Breast epithelium (tissue), 4 donors: Measurements from ENCODE around the gene FHAD1. TPM values are rescaled to one million over a fixed set of nuclear protein-coding genes. Genes with fewer than 3 reads are reported as not detected.

Experiments
- DNase-seq, 2 donors: peaks; one replicate each; pipeline ENCODE4 v3.0.0-alpha.2; 2019; ENCODE audit warnings: low spot score in 2 of 2
- H3K27ac ChIP-seq, 2 donors: fragments of 200-600 bp; sonication (generic) in 1 of 2; one replicate each; pipeline ENCODE4 v1.5.1; 2016 to 2019; ENCODE audit warnings: mild to moderate bottlenecking in 1 of 2
- H3K27me3 ChIP-seq, 2 donors: fragments of 200-600 bp; sonication (generic) in 1 of 2; one replicate each; pipeline versions ENCODE4 v1.5.1 to v1.6.0; 2017 to 2019; ENCODE audit warnings: control low read depth in 1 of 2, mild to moderate bottlenecking in 1 of 2
- H3K36me3 ChIP-seq: fragments of 200-600 bp; one replicate; pipeline ENCODE4 v1.5.1; 2019
- H3K4me1 ChIP-seq, 2 donors: fragments of 200-600 bp; sonication (generic); one replicate each; pipeline ENCODE4 v1.5.1; 2016 to 2019; ENCODE audit warnings: control low read depth in 1 of 2
- H3K4me3 ChIP-seq, 3 donors: fragments of 200-600 bp; sonication (generic); 1 replicate in 2 of 3; 2 replicates in 1 of 3; pipeline ENCODE4 v1.5.1; 2016 to 2019; ENCODE audit warnings: mild to moderate bottlenecking in 3 of 3, moderate library complexity in 2 of 3
- H3K9me3 ChIP-seq, 2 donors: fragments of 200-600 bp; sonication (generic) in 1 of 2; one replicate each; pipeline ENCODE4 v1.5.1; 2016 to 2019; ENCODE audit warnings: control low read depth in 1 of 2
- CTCF ChIP-seq, 3 donors: fragments of 450-650 bp; IDR thresholded peaks; one replicate each; pipeline ENCODE4 v1.5.1; 2016 to 2017; ENCODE audit warnings: antibody characterized with exemption in 3 of 3, mild to moderate bottlenecking in 3 of 3, moderate library complexity in 3 of 3
- POLR2A ChIP-seq: fragments of 450-650 bp; IDR thresholded peaks from one replicate; pipeline ENCODE4 v1.6.1; 2016; ENCODE audit warnings: antibody characterized with exemption, mild to moderate bottlenecking, moderate library complexity
- POLR2AphosphoS5 ChIP-seq, 3 donors: sonication (generic); formaldehyde crosslinking; IDR thresholded peaks; one replicate each; pipeline ENCODE4 v1.6.1; 2017; ENCODE audit warnings: antibody characterized with exemption in 3 of 3
- intact Hi-C: fragments of 100-400 bp; cut with DNase I; formaldehyde crosslinking; loops from one replicate; pipeline ENCODE4 v1.15.1; 2023; ENCODE audit warnings: low total_unique reads
- total RNA-seq, 3 donors: library from RNA; depleted of rRNA; stranded (reverse); fragments of >200 nt; gene quantifications; one replicate each; pipeline ENCODE4 v1.1.0, GENCODE V29; 2016

The FHAD1 gene
- total RNA-seq, 3 donors from 2014 or later: 1.0 to 2.3 TPM; not detected in 1

DNA sequence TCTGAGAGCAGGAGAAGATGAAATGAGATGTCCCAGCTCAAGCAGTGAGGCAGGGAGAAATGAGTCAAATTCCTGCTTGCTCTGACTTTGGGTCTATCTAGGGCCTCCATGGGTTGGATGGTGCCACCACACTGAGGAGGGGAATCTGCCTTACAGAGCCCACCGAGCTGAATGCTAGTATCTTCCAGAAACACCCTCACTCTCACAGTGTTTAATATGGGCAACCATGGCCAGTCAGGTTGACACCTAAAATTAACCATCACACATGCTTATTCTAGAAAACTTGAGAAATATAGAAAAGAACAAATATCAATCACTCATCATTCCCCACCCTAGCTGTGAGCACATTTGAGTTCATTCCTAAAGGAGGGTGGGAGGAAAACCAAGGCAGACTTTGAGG is 29.4 kb upstream of the FHAD1 start:
- Histone ChIP-seq H3K4me3 (no peak overlapping the region), H3K4me1 (no peaks in the 10 kb centered on the region), H3K36me3 (no peaks in the 10 kb centered on the region), H3K27me3 (no peaks in the 10 kb centered on the region), H3K9me3 (no peaks in the 10 kb centered on the region), H3K27ac (no peak overlapping the region)
- no peak for DNase-seq
- intact Hi-C loops: no loop called here
- TF ChIP-seq POLR2AphosphoS5 (IDR thresholded peaks at IDR 0.05) (no peak), CTCF (IDR thresholded peaks at IDR 0.05) (no peak), POLR2A (no peak)

GRCh38 chr1:15218287-15219279 is 28.4 kb upstream of the FHAD1 start:
- H3K27ac ChIP-seq: no peak overlapping the region
- H3K4me3 ChIP-seq: no peak overlapping the region
- no peaks in the 10 kb centered on the region for H3K27me3 ChIP-seq
- no peaks in the 10 kb centered on the region for H3K36me3 ChIP-seq
- intact Hi-C loops: no loop called here
- H3K4me1 ChIP-seq: no peaks in the 10 kb centered on the region
- no peaks in the 10 kb centered on the region for H3K9me3 ChIP-seq
- DNase-seq: no peak
- TF ChIP-seq CTCF (IDR thresholded peaks at IDR 0.05): no peak
- no peak for TF ChIP-seq POLR2A

GRCh38 chr1:15219280-15220023 is 27.6 kb upstream of the FHAD1 start:
- Histone ChIP-seq H3K27me3 (no peaks in the 10 kb centered on the region), H3K27ac (no peak overlapping the region), H3K4me1 (no peaks in the 10 kb centered on the region), H3K4me3 (no peak overlapping the region), H3K9me3 (no peaks in the 10 kb centered on the region), H3K36me3 (no peaks in the 10 kb centered on the region)
- no peak for DNase-seq
- intact Hi-C loops: no loop called here
- TF ChIP-seq POLR2A: no peak
- no peak for TF ChIP-seq POLR2AphosphoS5 (IDR thresholded peaks at IDR 0.05)
- no peak for TF ChIP-seq CTCF (IDR thresholded peaks at IDR 0.05)

- no peaks in the 10 kb centered on the region for H3K4me1 ChIP-seq
- no peak overlapping the region for H3K4me3 ChIP-seq
- no peak for DNase-seq
- H3K27ac ChIP-seq: no peak overlapping the region
- TF ChIP-seq POLR2A: no peak
- TF ChIP-seq CTCF (IDR thresholded peaks at IDR 0.05): no peak
- no peak for TF ChIP-seq POLR2AphosphoS5 (IDR thresholded peaks at IDR 0.05)
- no peaks in the 10 kb centered on the region for H3K9me3 ChIP-seq
- intact Hi-C loops: no loop called here
- H3K36me3 ChIP-seq: no peaks in the 10 kb centered on the region
- H3K27me3 ChIP-seq: no peaks in the 10 kb centered on the region
Observed at GRCh38 chr1:15220024-15220392, 27.0 kb upstream of the FHAD1 start.

DNA sequence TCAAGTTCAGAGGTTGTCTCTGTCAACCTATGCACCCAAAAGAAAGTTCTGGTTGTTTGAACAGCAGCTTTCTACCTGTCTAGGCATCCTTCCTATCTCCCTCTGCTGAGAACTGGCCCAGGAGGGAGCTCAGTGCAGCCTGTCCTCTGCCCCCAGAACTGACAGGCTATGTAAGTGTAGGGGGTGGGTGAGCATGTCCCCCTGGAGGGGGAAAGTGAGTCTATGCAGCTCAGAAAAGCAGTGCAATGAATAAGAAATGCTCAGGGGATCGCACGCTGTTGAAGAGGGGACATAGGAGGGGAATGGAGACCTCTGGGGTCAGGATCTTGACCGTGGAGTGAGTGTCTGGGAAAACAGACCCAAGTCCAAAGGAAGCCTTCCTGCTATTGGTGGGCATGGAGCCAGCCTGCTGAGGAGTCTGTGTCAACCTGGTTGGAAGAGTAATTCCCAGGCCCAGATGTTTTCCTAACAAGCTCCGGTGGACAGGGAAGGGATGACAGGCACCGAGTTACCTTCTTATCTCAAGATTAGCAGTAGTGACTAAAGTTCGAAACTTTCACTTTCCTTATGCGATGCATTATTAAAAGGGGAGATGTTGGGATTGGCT is 26.1 kb upstream of the FHAD1 start:
- H3K4me3 ChIP-seq: no peak overlapping the region
- intact Hi-C loops: no loop called here
- no peaks in the 10 kb centered on the region for H3K36me3 ChIP-seq
- H3K27me3 ChIP-seq: no peaks in the 10 kb centered on the region
- no peaks in the 10 kb centered on the region for H3K4me1 ChIP-seq
- H3K27ac ChIP-seq: no peak overlapping the region
- no peak for TF ChIP-seq CTCF (IDR thresholded peaks at IDR 0.05)
- TF ChIP-seq POLR2A: no peak
- TF ChIP-seq POLR2AphosphoS5 (IDR thresholded peaks at IDR 0.05): no peak
- H3K9me3 ChIP-seq: no peaks in the 10 kb centered on the region
- DNase-seq: no peak
